Retinal pigment epithelial cell (primary cell): ENCODE data around the gene LAG3.

Source experiments
- DNase-seq: peaks from one replicate; pipeline ENCODE4 v3.0.0-alpha.2; 2010; ENCODE audit warnings: low read depth
- H3K4me3 ChIP-seq: 2 replicates; pipeline ENCODE4 v1.5.1; 2011; ENCODE audit warnings: mild to moderate bottlenecking, low read length, control low read depth, moderate library complexity
- CTCF ChIP-seq: conservative IDR thresholded peaks from 2 replicates; pipeline ENCODE4 v1.5.1; 2011; ENCODE audit warnings: low read depth, low read length, control low read depth, inconsistent platforms

Gene LAG3

GRCh38 chr12:6824085-6824775 is 51.9 kb downstream of the LAG3 start:
- TF ChIP-seq CTCF, result no peak
- H3K4me3 ChIP-seq, result no peak overlapping the region
- no peak for DNase-seq

GRCh38 chr12:6824901-6825381 is 52.6 kb downstream of the LAG3 start:
- TF ChIP-seq CTCF, result no peak
- H3K4me3 ChIP-seq, result no peak overlapping the region
- DNase-seq, result no peak

GRCh38 chr12:6825398-6826124 is 53.2 kb downstream of the LAG3 start:
- DNase-seq, result no peak
- TF ChIP-seq CTCF, result peak; percentile 92
- no peak overlapping the region for H3K4me3 ChIP-seq

GRCh38 chr12:6826125-6826733 is 53.9 kb downstream of the LAG3 start:
- no peak for DNase-seq
- no peak for TF ChIP-seq CTCF
- no peak overlapping the region for H3K4me3 ChIP-seq

GRCh38 chr12:6826734-6827436 is 54.6 kb downstream of the LAG3 start:
- no peak overlapping the region for H3K4me3 ChIP-seq
- no peak for DNase-seq
- TF ChIP-seq CTCF, result no peak

- peak overlapping the region; percentile 15 for H3K4me3 ChIP-seq
- DNase-seq, result no peak
- no peak for TF ChIP-seq CTCF
Observed at GRCh38 chr12:6827437-6827911, 55.2 kb downstream of the LAG3 start.
